Brain pericyte (primary cell): ENCODE data around the gene ELOVL2.
A peak's percentile ranks its signal among the peaks of the same experiment; 100 is the strongest.

ENCODE experiments used
- DNase-seq: peaks from one replicate; pipeline ENCODE4 v3.0.0-alpha.2; 2012; ENCODE audit warnings: low read depth, low spot score

ELOVL2 gene

GRCh38 chr6:10981409-10981808, 62.7 kb downstream of the ELOVL2 start:
- no peak for DNase-seq

- no peak for DNase-seq
These were observed 64.5 kb downstream of the ELOVL2 start for GRCh38 chr6:10979603-10980002.

- DNase-seq, result no peak
These were observed 66.7 kb downstream of the ELOVL2 start for GRCh38 chr6:10977231-10977968.

DNA sequence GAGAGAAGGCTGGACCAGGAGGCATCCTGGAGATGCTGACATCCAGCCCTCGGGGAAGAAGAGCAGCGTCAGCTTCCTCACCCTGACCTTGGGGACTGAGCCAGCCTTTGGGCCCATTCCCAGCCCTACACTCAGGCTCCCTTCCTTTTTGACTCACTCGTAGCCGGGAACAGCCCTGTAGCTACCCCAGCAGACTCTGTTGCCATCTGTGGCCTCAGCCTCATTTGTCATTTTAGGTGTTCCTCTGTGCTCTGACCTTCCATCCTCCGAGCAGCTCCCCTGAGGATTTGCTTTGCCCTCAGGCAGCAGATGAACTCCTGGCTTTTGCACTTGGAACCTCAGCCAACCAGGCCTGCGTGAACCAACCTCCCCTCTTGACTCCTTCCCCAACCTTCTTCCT, 67.5 kb downstream of the ELOVL2 start:
- no peak for DNase-seq

GRCh38 chr6:10972196-10972595, 71.9 kb downstream of the ELOVL2 start:
- no peak for DNase-seq

GRCh38 chr6:10970731-10971130, 73.4 kb downstream of the ELOVL2 start:
- no peak for DNase-seq

GRCh38 chr6:10968776-10969175, 75.3 kb downstream of the ELOVL2 start:
- DNase-seq, result no peak

GRCh38 chr6:10964684-10965083, 79.4 kb downstream of the ELOVL2 start:
- DNase-seq, result no peak

DNA sequence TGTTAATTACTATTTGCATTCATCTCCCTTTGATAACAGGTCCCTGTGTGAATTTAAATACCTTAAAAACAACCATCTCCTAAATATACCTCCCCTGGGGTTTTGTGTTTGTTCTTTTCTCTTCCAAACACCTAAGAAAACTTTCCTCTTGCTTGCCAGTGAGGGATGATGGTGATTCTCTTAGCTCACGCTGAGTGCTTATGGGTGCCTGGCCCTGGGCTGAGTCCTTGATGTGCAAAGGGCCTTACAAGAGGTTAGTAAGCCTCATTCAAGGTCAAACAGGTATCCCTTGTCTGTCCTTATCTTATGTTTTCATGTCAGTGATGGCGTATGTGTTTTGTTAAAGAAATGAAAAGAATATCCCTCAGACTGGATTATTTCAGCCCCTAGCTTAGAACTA, 81.0 kb downstream of the ELOVL2 start:
- DNase-seq, result no peak

DNA sequence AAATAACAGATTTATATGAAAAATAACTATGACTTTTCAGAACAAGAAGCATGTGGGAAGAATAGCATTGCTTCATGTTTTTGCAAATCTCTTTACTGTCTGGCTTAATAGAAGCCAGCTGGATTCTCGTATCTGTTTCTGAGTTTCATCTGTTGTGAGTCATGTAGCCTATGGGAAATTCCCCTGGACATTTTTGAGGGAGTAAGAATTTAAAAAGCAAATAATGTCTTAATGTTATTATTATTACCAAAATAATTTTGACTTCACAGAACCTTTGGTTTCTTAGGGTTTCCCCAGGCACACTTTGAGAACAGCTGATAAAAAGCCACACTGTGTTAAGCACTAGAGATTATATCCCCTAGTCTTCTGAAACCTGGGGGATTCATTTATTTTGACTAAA, 81.4 kb downstream of the ELOVL2 start:
- peak; percentile 60 for DNase-seq

DNA sequence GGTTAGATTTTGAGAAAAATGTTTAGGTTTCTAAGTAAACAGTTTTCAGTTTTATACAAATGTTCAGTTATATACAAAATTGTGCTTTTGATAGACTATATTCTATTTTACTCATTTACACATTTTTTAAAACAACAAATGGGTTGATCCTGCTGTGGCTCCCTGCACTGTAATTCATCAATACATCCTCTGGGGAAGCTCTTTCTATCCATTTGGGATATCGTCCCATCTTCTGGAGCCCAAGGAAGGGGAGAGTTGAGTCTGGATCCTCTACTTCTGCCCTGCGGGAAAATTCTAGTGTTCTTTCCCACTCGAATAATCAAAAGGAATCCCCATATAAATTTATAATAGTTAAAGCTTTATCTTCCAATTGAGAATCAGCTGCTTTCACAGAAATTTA, 82.3 kb downstream of the ELOVL2 start:
- DNase-seq, result no peak

DNA sequence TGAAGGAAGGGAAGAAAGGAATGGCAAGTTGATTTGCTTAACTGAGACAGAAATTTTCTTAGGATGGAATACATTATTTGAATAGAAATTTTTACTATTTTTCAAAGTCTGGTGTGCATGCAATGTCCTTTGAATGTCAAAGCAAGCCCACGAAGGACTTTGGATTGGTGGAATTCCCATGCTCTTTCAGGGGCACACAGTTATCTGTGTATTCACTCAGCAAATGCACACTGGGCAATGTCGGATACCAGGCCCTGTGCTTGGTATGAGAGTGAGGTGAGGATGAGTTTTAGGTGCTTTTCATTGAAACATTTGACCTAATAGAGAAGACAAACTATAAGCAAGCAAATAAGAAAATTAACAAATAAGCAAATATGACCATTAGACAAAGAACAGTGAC, 83.9 kb downstream of the ELOVL2 start:
- DNase-seq, result no peak

DNA sequence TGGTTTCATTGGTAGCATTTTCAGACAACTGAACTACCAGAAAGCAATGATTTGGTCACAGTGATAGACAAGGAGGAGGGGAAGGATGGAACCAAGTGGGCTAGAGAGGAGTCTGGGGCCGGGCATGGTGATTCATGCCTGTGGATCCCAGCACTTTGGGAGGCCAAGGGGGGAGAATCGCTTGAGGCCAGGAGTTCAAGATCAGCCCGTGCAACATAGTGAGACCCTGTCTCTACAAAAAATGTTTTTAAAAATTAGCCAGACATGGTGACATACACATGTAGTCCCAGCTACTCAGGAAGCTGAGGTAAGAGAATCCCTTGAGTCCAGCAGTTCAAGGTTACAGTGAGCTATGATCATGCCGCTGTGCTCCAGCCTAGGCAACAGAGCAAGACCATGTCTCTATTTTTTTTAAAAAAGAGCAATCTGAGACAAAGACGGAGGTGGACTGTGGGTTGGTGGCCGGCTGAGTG, 86.7 kb downstream of the ELOVL2 start:
- DNase-seq, result no peak

DNA sequence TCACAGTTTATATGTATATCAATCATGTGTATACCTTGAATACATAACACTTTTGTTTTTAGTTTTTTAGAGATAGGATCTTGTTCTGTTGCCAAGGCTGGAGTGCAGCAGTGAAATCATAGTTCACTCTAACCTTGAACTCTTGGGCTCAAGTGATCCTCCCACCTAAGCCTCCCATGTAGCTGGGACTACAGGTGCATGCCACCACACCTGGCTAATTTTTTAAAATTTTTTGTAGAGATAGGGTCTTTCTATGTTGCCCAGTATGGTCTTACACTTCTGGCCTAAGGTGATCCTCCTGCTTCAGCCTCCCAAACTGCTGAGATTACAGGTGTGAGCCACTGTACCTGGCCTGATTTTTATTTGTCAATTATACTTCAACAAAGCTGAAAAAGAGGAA, 87.3 kb downstream of the ELOVL2 start:
- no peak for DNase-seq

GRCh38 chr6:10954590-10955010, 89.5 kb downstream of the ELOVL2 start:
- peak; percentile 65 for DNase-seq

GRCh38 chr6:10951675-10952282, 92.3 kb downstream of the ELOVL2 start:
- peak; percentile 39 for DNase-seq

GRCh38 chr6:10949579-10950490, 94.3 kb downstream of the ELOVL2 start:
- DNase-seq, result no peak

DNA sequence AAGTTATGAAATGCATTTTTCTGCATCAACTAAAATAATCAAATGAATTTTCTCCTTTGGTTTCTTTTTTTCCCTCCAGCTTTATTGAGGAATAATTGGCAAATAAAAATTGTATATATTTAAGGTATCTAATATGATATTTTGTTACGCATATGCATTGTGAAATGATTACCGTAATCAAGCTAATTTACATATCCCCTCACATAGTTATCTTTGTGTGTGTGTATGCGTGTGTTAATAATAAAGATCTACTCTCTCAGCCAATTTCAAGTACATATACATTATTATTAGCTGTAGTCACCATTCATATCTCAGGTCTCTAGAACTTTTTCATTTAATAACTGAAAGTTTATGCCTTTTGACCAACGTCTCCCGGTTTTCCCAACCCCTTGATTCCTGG, 96.1 kb downstream of the ELOVL2 start:
- no peak for DNase-seq

DNA sequence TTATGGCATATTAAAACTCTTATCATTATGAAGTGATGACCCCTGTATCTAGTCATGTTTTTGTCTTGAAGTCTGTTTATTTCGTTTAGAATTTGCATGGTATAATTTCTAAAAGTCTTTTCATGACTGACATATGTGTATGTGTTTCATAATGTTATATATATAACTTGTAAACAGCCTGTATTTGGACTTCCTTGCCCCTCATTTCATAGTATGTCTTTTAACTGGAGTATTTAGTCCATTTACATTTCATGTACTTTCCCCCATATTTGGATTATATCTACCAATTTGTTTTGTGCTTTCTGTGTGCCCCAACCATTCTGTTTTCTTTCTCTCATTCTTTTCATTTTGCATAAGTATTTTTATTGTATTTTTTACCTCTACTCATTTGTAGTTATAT, 98.3 kb downstream of the ELOVL2 start:
- no peak for DNase-seq

- DNase-seq, result no peak
These were observed 104.3 kb downstream of the ELOVL2 start for GRCh38 chr6:10939840-10940239.

- DNase-seq, result no peak
These were observed 111.0 kb downstream of the ELOVL2 start for GRCh38 chr6:10933126-10933525.
